HG03108 (cell line): ENCODE measurements around the gene PYGB.

Experiments used
- ATAC-seq: cut with Tn5 transposase; IDR thresholded peaks from one replicate; pipeline ENCODE4 v1.9.1; 2021; ENCODE audit warnings: moderate library complexity; ENCODE audit not compliant: unreplicated experiment

The PYGB gene

GRCh38 chr20:25293910-25294458 lies 46.1 kb downstream of the PYGB start:
- ATAC-seq, result no peak

- ATAC-seq, result peak; percentile 26
These were observed 46.8 kb downstream of the PYGB start for GRCh38 chr20:25294459-25295385.

- no peak for ATAC-seq
These were observed 47.7 kb downstream of the PYGB start for GRCh38 chr20:25295386-25296093.

- no peak for ATAC-seq
These were observed 48.5 kb downstream of the PYGB start for GRCh38 chr20:25296094-25297093.

GRCh38 chr20:25297141-25297905 lies 49.4 kb downstream of the PYGB start:
- ATAC-seq, result peak; percentile 73

- no peak for ATAC-seq
These were observed 51.9 kb downstream of the PYGB start for GRCh38 chr20:25299806-25300205.

GRCh38 chr20:25300496-25301170 lies 52.7 kb downstream of the PYGB start:
- no peak for ATAC-seq

GRCh38 chr20:25301357-25301920 lies 53.6 kb downstream of the PYGB start:
- ATAC-seq, result no peak

GRCh38 chr20:25302596-25302995 lies 54.7 kb downstream of the PYGB start:
- no peak for ATAC-seq

- ATAC-seq, result no peak
These were observed 55.6 kb downstream of the PYGB start for GRCh38 chr20:25303292-25304024.

- no peak for ATAC-seq
These were observed 56.2 kb downstream of the PYGB start for GRCh38 chr20:25304025-25304549.

- ATAC-seq, result no peak
These were observed 59.4 kb downstream of the PYGB start for GRCh38 chr20:25306991-25307903.

- no peak for ATAC-seq
These were observed 60.2 kb downstream of the PYGB start for GRCh38 chr20:25308083-25308491.

GRCh38 chr20:25308671-25309394 lies 60.9 kb downstream of the PYGB start:
- ATAC-seq, result no peak

GRCh38 chr20:25309395-25310267 lies 61.7 kb downstream of the PYGB start:
- ATAC-seq, result no peak
